VCaP (cell line): ENCODE data around the gene TLR10.
"Not testable (repeated sequence)": the region's sequence is repeated elsewhere in the genome, so short reads cannot be mapped to it uniquely, and the experiment has no call there.

Experiments used
- H3K27ac ChIP-seq: fragments of 450-650 bp; 2 replicates; pipeline ENCODE4 v1.5.1; 2017
- TF ChIP-seq, protein P1 (sequence below): fragments of 450-650 bp; conservative IDR thresholded peaks from 2 replicates; pipeline ENCODE4 v1.5.1; 2017; ENCODE audit warnings: mild to moderate bottlenecking, moderate library complexity

Gene TLR10

GRCh38 chr4:38769857-38770256 is 12.9 kb downstream of the TLR10 start:
- H3K27ac ChIP-seq = no peak overlapping the region
- TF ChIP-seq, protein P1, sequence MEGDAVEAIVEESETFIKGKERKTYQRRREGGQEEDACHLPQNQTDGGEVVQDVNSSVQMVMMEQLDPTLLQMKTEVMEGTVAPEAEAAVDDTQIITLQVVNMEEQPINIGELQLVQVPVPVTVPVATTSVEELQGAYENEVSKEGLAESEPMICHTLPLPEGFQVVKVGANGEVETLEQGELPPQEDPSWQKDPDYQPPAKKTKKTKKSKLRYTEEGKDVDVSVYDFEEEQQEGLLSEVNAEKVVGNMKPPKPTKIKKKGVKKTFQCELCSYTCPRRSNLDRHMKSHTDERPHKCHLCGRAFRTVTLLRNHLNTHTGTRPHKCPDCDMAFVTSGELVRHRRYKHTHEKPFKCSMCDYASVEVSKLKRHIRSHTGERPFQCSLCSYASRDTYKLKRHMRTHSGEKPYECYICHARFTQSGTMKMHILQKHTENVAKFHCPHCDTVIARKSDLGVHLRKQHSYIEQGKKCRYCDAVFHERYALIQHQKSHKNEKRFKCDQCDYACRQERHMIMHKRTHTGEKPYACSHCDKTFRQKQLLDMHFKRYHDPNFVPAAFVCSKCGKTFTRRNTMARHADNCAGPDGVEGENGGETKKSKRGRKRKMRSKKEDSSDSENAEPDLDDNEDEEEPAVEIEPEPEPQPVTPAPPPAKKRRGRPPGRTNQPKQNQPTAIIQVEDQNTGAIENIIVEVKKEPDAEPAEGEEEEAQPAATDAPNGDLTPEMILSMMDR = no peak

DNA sequence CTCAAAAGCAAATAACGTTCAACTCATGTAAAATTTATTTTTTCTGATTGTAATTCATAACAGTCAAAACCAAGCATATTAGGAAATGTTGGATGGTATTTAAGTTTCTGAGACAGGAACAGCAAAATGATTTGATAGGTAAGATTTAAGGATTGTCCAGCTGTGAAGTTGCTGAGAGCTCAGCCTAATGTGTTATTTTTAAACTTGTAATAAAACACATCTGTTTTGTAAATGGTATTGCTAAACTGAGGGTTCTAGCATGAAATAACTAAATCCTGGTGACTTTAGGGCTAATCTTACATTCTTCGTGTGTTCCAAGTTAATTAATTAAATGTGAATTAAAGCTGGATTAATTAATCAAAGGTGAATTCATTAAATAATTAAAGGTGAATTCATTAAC is 13.3 kb downstream of the TLR10 start:
- TF ChIP-seq, protein P1 = no peak
- no peak overlapping the region for H3K27ac ChIP-seq

GRCh38 chr4:38768968-38769394 is 13.8 kb downstream of the TLR10 start:
- H3K27ac ChIP-seq = no peak overlapping the region

DNA sequence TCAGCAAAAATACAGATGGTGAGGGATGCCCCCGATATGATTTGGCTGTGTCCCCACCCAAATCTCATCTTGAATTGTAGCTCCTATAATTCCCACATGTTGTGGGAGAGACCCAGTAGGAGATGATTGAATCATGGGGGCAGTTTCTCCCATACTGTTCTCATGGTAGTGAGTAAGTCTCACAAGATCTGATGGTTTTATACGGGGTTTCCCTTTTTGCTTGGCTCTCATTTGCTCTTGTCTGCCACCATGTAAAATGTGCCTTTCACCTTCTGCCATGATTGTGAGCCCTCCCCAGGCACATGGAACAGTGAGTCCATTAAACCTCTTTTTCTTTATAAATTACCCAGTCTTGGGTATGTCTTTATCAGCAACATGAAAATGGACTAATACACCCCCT is 15.8 kb downstream of the TLR10 start:
- H3K27ac ChIP-seq = not testable (repeated sequence)

More at GRCh38 chr4:38768968-38769394, 13.8 kb downstream of the TLR10 start:
- TF ChIP-seq, protein P1 = no peak

DNA sequence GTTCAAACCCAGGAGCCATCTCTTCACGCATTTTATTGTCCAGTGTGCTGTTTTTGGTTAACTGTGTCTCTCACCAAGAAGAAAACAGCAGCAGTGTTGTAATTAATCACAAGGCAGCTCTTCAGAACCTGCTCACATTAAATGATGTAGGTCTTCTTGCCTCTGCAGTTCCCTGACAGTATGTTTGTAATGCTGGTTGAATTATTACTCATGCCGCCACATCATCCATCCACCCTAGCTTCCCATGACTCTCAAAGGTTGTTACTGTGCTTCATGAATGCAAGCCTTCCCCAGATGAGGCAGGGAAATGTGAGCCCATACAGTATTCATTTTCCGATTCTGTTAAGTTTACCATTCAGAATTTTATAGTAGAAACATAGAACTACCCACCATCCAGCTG is 17.4 kb downstream of the TLR10 start:
- TF ChIP-seq, protein P1 = no peak
- no peak overlapping the region for H3K27ac ChIP-seq

DNA sequence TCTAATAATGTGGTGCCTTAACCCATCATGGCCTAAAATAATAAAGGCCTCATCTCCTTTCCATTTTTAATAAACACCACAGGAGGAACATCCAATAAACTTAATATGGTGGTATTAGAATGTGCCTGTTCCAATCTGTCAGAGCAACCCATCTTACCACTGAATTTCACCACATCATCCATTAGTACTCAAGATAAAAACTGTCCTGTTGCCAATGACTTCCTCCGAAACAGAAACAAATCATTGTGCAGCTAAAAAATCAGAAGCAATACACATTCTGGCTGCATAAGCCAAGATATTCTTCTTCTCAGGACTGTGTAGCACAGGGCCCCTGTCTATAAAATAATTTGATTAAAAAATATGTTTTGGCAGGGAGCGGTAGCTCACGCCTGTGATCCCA is 18.5 kb downstream of the TLR10 start:
- H3K27ac ChIP-seq = no peak overlapping the region
- TF ChIP-seq, protein P1 = no peak

- H3K27ac ChIP-seq = no peak overlapping the region
These were observed 20.2 kb downstream of the TLR10 start for GRCh38 chr4:38762560-38762959.

GRCh38 chr4:38759790-38760122 is 23.0 kb downstream of the TLR10 start:
- H3K27ac ChIP-seq = no peak overlapping the region
- TF ChIP-seq, protein P1 = 0 out of 2 replicates have a peak, but pooled peaks have one; percentile 34

More at GRCh38 chr4:38762560-38762959, 20.2 kb downstream of the TLR10 start:
- TF ChIP-seq, protein P1 = no peak
